Panc1 (cell line): Measurements from ENCODE around the gene USP32. TPM values are rescaled to one million over a fixed set of nuclear protein-coding genes. Genes with fewer than 3 reads are reported as not detected.

Experiments used
- ATAC-seq: fragments of 200-7000 bp; cut with Tn5 transposase; 2 replicates; pipeline ENCODE4 v1.9.1; 2020; ENCODE audit warnings: mild to moderate bottlenecking, moderate library complexity
- BruUV-seq: library from RNA; stranded (reverse); fragments of 400-500 nt; replicated peaks from 2 replicates; lab custom pipeline; 2021; lab: Mats Ljungman, UMichigan
- CTCF ChIA-PET: fragments of 300-600 bp; sonication (Branson Sonifier 250); formaldehyde crosslinking; loops from one replicate; lab custom pipeline; 2022; ENCODE audit warnings: antibody characterized with exemption; lab: Charles Lee
- POLR2A ChIA-PET: fragments of 300-600 bp; sonication (Branson Sonifier 250); formaldehyde crosslinking; loops from one replicate; lab custom pipeline; 2022; ENCODE audit warnings: antibody characterized with exemption; lab: Charles Lee
- DNase-seq: peaks from one replicate; pipeline ENCODE4 v3.0.0-alpha.2; 2010; ENCODE audit warnings: low read depth, low spot score
- H3K27ac ChIP-seq: 2 replicates; pipeline ENCODE4 v1.5.1; 2011; ENCODE audit warnings: mild to moderate bottlenecking, low read length, inconsistent platforms
- H3K27me3 ChIP-seq: fragments of 200-500 bp; sonication (Bioruptor generic); 2 replicates; pipeline ENCODE4 v1.6.0; 2014; ENCODE audit warnings: low read length, inconsistent platforms; ENCODE audit not compliant: control insufficient read depth, insufficient read depth
- H3K36me3 ChIP-seq: fragments of 200-500 bp; sonication (Bioruptor generic); 2 replicates; pipeline ENCODE4 v1.5.1; 2014; ENCODE audit warnings: inconsistent platforms, mild to moderate bottlenecking, low read length, moderate library complexity; ENCODE audit not compliant: control insufficient read depth, insufficient read depth
- H3K4me1 ChIP-seq: 2 replicates; pipeline ENCODE4 v1.5.1; 2011; ENCODE audit warnings: inconsistent platforms, mild to moderate bottlenecking, low read length, moderate library complexity; ENCODE audit not compliant: control insufficient read depth, insufficient read depth
- H3K4me3 ChIP-seq, 2 experiments: 2 replicates each; pipeline ENCODE4 v1.5.1; 2011 to 2012; ENCODE audit warnings: low read depth in 2 of 2, low read length in 2 of 2, mild to moderate bottlenecking in 2 of 2, inconsistent platforms in 1 of 2, moderate library complexity in 1 of 2
- H3K9me3 ChIP-seq: fragments of 200-500 bp; sonication (Bioruptor generic); 2 replicates; pipeline ENCODE4 v1.5.1; 2014; ENCODE audit warnings: low read depth, mild to moderate bottlenecking, inconsistent platforms, low read length, moderate library complexity; ENCODE audit not compliant: control insufficient read depth, insufficient read depth
- POLR2AphosphoS5 ChIP-seq: IDR thresholded peaks from 2 replicates; pipeline ENCODE4 v1.6.1; 2012; ENCODE audit warnings: mild to moderate bottlenecking, low read depth, low read length, moderate library complexity
- SIN3A ChIP-seq: IDR thresholded peaks from 2 replicates; pipeline ENCODE4 v1.6.1; 2012; ENCODE audit warnings: low read depth, mild to moderate bottlenecking, low read length, moderate library complexity, borderline replicate concordance; ENCODE audit not compliant: insufficient read depth
- TCF7L2 ChIP-seq: IDR thresholded peaks from 2 replicates; pipeline ENCODE4 v1.6.1; 2011; ENCODE audit warnings: mild to moderate bottlenecking, low read depth, low read length, inconsistent platforms
- in situ Hi-C: cut with HindIII; loops from 2 replicates; pipeline ENCODE4 v1.10.0; 2016; ENCODE audit warnings: low sequenced_read_pairs, low pct_unique_long_range_greater_than_20kb
- intact Hi-C: fragments of 100-400 bp; cut with micrococcal nuclease; formaldehyde crosslinking; loops from one replicate; pipeline ENCODE4 v1.10.0; 2022; ENCODE audit not compliant: unreplicated experiment
- total RNA-seq: library from RNA; stranded (reverse); gene quantifications from one replicate; pipeline ENCODE4 v1.2.1, GENCODE V29; 2021; ENCODE audit not compliant: unreplicated experiment
- TF ChIP-seq, protein P1 (sequence below), 2 experiments: IDR thresholded peaks; 2 replicates each; pipeline ENCODE4 v1.6.1; 2011 to 2012; ENCODE audit warnings: low read depth in 2 of 2, control low read depth in 1 of 2, low read length in 1 of 2, mild to moderate bottlenecking in 1 of 2, moderate library complexity in 1 of 2; ENCODE audit not compliant: insufficient read depth in 1 of 2
- TF ChIP-seq, protein P2 (sequence below): fragments of 450-650 bp; IDR thresholded peaks from 2 replicates; pipeline ENCODE4 v1.5.1; 2017; ENCODE audit warnings: mild to moderate bottlenecking

The USP32 gene
- total RNA-seq, 1 experiment from 2014 or later: 45.5 TPM

- H3K27ac ChIP-seq: no peak overlapping the region
- H3K4me1 ChIP-seq: peaks cover 4% of the 10 kb centered on the region
- intact Hi-C loops (no loop called here), in situ Hi-C loops (no loop called here)
- H3K27me3 ChIP-seq: no peaks in the 10 kb centered on the region
- CTCF ChIA-PET: interaction anchor here (0.6 to 0.8 kb wide), 2 partner anchors 13 to 33 kb away, joined by 3 to 5 read pairs; no protein-coding TSS in a partner anchor
- H3K4me3 ChIP-seq: no peak overlapping the region
- TF ChIP-seq POLR2AphosphoS5 (no peak), TCF7L2 (no peak), SIN3A (no peak)
- TF ChIP-seq, protein P1, sequence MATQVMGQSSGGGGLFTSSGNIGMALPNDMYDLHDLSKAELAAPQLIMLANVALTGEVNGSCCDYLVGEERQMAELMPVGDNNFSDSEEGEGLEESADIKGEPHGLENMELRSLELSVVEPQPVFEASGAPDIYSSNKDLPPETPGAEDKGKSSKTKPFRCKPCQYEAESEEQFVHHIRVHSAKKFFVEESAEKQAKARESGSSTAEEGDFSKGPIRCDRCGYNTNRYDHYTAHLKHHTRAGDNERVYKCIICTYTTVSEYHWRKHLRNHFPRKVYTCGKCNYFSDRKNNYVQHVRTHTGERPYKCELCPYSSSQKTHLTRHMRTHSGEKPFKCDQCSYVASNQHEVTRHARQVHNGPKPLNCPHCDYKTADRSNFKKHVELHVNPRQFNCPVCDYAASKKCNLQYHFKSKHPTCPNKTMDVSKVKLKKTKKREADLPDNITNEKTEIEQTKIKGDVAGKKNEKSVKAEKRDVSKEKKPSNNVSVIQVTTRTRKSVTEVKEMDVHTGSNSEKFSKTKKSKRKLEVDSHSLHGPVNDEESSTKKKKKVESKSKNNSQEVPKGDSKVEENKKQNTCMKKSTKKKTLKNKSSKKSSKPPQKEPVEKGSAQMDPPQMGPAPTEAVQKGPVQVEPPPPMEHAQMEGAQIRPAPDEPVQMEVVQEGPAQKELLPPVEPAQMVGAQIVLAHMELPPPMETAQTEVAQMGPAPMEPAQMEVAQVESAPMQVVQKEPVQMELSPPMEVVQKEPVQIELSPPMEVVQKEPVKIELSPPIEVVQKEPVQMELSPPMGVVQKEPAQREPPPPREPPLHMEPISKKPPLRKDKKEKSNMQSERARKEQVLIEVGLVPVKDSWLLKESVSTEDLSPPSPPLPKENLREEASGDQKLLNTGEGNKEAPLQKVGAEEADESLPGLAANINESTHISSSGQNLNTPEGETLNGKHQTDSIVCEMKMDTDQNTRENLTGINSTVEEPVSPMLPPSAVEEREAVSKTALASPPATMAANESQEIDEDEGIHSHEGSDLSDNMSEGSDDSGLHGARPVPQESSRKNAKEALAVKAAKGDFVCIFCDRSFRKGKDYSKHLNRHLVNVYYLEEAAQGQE (IDR thresholded peaks at IDR 0.05; ENCODE audit: insufficient read depth in 1 of 2, low read depth in 2 of 2, low read length in 1 of 2): no peak
- TF ChIP-seq, protein P2, sequence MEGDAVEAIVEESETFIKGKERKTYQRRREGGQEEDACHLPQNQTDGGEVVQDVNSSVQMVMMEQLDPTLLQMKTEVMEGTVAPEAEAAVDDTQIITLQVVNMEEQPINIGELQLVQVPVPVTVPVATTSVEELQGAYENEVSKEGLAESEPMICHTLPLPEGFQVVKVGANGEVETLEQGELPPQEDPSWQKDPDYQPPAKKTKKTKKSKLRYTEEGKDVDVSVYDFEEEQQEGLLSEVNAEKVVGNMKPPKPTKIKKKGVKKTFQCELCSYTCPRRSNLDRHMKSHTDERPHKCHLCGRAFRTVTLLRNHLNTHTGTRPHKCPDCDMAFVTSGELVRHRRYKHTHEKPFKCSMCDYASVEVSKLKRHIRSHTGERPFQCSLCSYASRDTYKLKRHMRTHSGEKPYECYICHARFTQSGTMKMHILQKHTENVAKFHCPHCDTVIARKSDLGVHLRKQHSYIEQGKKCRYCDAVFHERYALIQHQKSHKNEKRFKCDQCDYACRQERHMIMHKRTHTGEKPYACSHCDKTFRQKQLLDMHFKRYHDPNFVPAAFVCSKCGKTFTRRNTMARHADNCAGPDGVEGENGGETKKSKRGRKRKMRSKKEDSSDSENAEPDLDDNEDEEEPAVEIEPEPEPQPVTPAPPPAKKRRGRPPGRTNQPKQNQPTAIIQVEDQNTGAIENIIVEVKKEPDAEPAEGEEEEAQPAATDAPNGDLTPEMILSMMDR: no peak
- no peak for DNase-seq
- no peaks in the 10 kb centered on the region for H3K9me3 ChIP-seq
- BruUV-seq: no TSS peak
- H3K36me3 ChIP-seq: no peaks in the 10 kb centered on the region
- POLR2A ChIA-PET: interaction anchor here (0.6 kb wide), 1 partner anchor 197 kb away, joined by 3 read pairs; no protein-coding TSS in a partner anchor
- ATAC-seq: no peak
These were observed 250.6 kb downstream of the USP32 start for GRCh38 chr17:60141111-60142018.

DNA sequence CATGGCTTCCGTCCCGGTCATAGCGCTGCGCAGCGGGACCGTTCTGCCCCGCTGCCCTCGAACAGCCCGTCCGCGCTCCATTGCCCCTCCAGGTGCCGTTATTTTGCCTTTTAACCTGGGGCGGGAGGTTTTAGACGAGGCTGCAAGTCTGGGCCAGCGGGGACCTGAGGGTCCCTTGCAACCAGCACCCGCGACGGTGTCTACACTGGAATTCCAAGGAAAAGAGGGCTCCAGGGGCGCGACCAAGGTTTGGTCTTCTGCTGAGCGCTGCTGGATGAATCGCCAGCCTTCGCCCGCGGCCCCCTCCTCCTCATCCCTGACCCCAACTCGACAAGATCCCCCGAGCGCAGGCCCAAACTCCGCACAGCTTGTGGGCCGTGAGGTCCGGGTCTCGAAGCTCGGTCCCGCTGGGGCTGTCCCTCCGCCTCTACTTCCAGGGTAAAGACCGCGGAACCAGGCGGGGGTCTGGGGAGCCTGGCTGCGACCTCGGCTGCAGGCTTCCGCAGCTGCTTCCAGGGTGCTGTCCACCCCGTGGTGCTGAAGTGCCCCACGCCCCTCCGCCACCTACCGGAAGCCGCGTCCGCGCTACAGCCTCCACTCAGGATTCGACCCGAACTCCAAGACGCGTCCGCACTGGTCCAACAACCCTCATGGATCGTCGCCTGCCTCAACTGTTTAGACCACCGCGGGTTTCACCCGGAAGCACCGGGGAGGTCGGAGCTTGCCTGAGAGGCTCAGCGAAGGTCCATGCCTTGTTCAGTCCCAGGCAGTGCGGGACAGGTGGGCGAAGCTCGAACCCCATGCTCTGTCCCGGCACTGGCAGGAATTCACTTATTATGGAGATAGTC lies 252.3 kb downstream of the USP32 start:
- DNase-seq (no peak), ATAC-seq (no peak)
- intact Hi-C loops (no loop called here), in situ Hi-C loops (no loop called here)
- no peaks in the 10 kb centered on the region; the same call in 1 of the 2 replicates for H3K36me3 ChIP-seq
- POLR2A ChIA-PET: interaction anchor here (0.6 kb wide), 1 partner anchor 74 kb away, joined by 3 read pairs; no protein-coding TSS in a partner anchor
- CTCF ChIA-PET: no interaction called here
- no peaks in the 10 kb centered on the region for H3K9me3 ChIP-seq
- TF ChIP-seq TCF7L2: no peak
- TF ChIP-seq, protein P1 (IDR thresholded peaks at IDR 0.05; ENCODE audit: insufficient read depth in 1 of 2, low read depth in 2 of 2, low read length in 1 of 2): peak; percentile 82 to 91
- no peaks in the 10 kb centered on the region for H3K27me3 ChIP-seq
- BruUV-seq: no TSS peak
- H3K4me1 ChIP-seq: peaks cover 4% of the 10 kb centered on the region
- H3K27ac ChIP-seq: no peak overlapping the region
- H3K4me3 ChIP-seq: no peak overlapping the region
